HL-60 (cell line): ENCODE measurements around the gene PARP1.

ENCODE experiments used
- DNase-seq, 2 experiments: peaks; one replicate each; pipeline ENCODE4 v3.0.0-alpha.2; 2010 to 2020; ENCODE audit warnings: low read depth in 1 of 2, low spot score in 1 of 2
- H3K27ac ChIP-seq: fragments of 250-450 bp; sonication (Bioruptor Pico); replicated peaks from 2 replicates; pipeline ENCODE4 v1.5.1; 2020; ENCODE audit warnings: mild to moderate bottlenecking, moderate library complexity
- H3K27me3 ChIP-seq: fragments of 250-450 bp; sonication (Bioruptor Pico); 2 replicates; pipeline ENCODE4 v1.5.1; 2021; ENCODE audit warnings: mild to moderate bottlenecking, moderate library complexity; ENCODE audit not compliant: insufficient read depth, poor library complexity, severe bottlenecking
- H3K4me3 ChIP-seq: replicated peaks from 2 replicates; pipeline ENCODE4 v1.5.1; 2011; ENCODE audit warnings: mild to moderate bottlenecking, control low read depth, low read length; ENCODE audit not compliant: insufficient read depth
- CTCF ChIP-seq: IDR thresholded peaks from one replicate; pipeline ENCODE4 v1.5.1; 2011; ENCODE audit warnings: low read length, control low read depth, inconsistent platforms; ENCODE audit not compliant: insufficient read depth
- GABPA ChIP-seq: IDR thresholded peaks from 2 replicates; pipeline ENCODE4 v1.6.1; 2012; ENCODE audit warnings: low read depth
- POLR2AphosphoS5 ChIP-seq: IDR thresholded peaks from 2 replicates; pipeline ENCODE4 v1.6.1; 2012; ENCODE audit warnings: low read depth
- REST ChIP-seq: IDR thresholded peaks from 2 replicates; pipeline ENCODE4 v1.6.1; 2012; ENCODE audit warnings: low read depth; ENCODE audit not compliant: insufficient replicate concordance
- SPI1 ChIP-seq: IDR thresholded peaks from 2 replicates; pipeline ENCODE4 v1.6.1; 2012; ENCODE audit warnings: low read depth, mild to moderate bottlenecking, borderline replicate concordance

Gene PARP1

GRCh38 chr1:226335661-226336060 lies 72.2 kb downstream of the PARP1 start:
- Histone ChIP-seq H3K27ac (no peak overlapping the region), H3K27me3 (no peaks in the 10 kb centered on the region), H3K4me3 (no peak overlapping the region)
- no peak for DNase-seq
- TF ChIP-seq REST: no peak
- TF ChIP-seq GABPA: no peak
- TF ChIP-seq CTCF: no peak
- TF ChIP-seq SPI1: no peak
- no peak for TF ChIP-seq POLR2AphosphoS5

GRCh38 chr1:226332947-226333346 lies 74.9 kb downstream of the PARP1 start:
- TF ChIP-seq GABPA (no peak), SPI1 (no peak), CTCF (no peak), REST (no peak), POLR2AphosphoS5 (no peak)
- H3K4me3 ChIP-seq: no peak overlapping the region
- no peaks in the 10 kb centered on the region for H3K27me3 ChIP-seq
- no peak overlapping the region for H3K27ac ChIP-seq
- DNase-seq: no peak

GRCh38 chr1:226329237-226329636 lies 78.7 kb downstream of the PARP1 start:
- DNase-seq: no peak
- Histone ChIP-seq H3K27me3 (no peaks in the 10 kb centered on the region), H3K27ac (no peak overlapping the region), H3K4me3 (no peak overlapping the region)
- no peak for TF ChIP-seq GABPA
- TF ChIP-seq SPI1: no peak
- no peak for TF ChIP-seq REST
- TF ChIP-seq CTCF: no peak
- TF ChIP-seq POLR2AphosphoS5: no peak
